ENCODE data around the gene FBXO46.
"Not testable (repeated sequence)": the region's sequence is repeated elsewhere in the genome, so short reads cannot be mapped to it uniquely, and the experiment has no call there.

The FBXO46 gene

GRCh38 chr19:45766296-45766868 lies 35.7 kb upstream of the FBXO46 start:
- DNase-seq: no peak

- no peak for DNase-seq
Measured at GRCh38 chr19:45765702-45766295, 35.1 kb upstream of the FBXO46 start.

GRCh38 chr19:45764945-45765701 lies 34.4 kb upstream of the FBXO46 start:
- no peak for DNase-seq

- DNase-seq: no peak
Measured at GRCh38 chr19:45764475-45764874, 33.8 kb upstream of the FBXO46 start.

- DNase-seq: no peak
Measured at GRCh38 chr19:45763691-45764294, 33.1 kb upstream of the FBXO46 start.

- no peak for DNase-seq
Measured at GRCh38 chr19:45762870-45763631, 32.4 kb upstream of the FBXO46 start.

- DNase-seq: no peak
Measured at GRCh38 chr19:45761714-45762113, 31.0 kb upstream of the FBXO46 start.

GRCh38 chr19:45758921-45759320 lies 28.2 kb upstream of the FBXO46 start:
- no peak for DNase-seq

- DNase-seq: no peak
Measured at GRCh38 chr19:45757695-45758094, 27.0 kb upstream of the FBXO46 start.

- no peak for DNase-seq
Measured at GRCh38 chr19:45754323-45754722, 23.6 kb upstream of the FBXO46 start.

GRCh38 chr19:45753548-45753947 lies 22.9 kb upstream of the FBXO46 start:
- no peak for DNase-seq

GRCh38 chr19:45752639-45753038 lies 21.9 kb upstream of the FBXO46 start:
- no peak for DNase-seq

- not testable (repeated sequence) for DNase-seq
Measured at GRCh38 chr19:45751483-45751882, 20.8 kb upstream of the FBXO46 start.

GRCh38 chr19:45747513-45747912 lies 16.8 kb upstream of the FBXO46 start:
- no peak for DNase-seq

GRCh38 chr19:45746866-45747265 lies 16.2 kb upstream of the FBXO46 start:
- no peak for DNase-seq

- DNase-seq: no peak
Measured at GRCh38 chr19:45745606-45746005, 14.9 kb upstream of the FBXO46 start.

- no peak for DNase-seq
Measured at GRCh38 chr19:45742969-45743368, 12.3 kb upstream of the FBXO46 start.

- no peak for DNase-seq
Measured at GRCh38 chr19:45739498-45740439, 9.1 kb upstream of the FBXO46 start.

GRCh38 chr19:45733160-45733810 lies 2.6 kb upstream of the FBXO46 start, which contains the start of gene MEIOSIN:
TSS of gene MEIOSIN (plus strand) at chr19:45733439. CDS start at chr19:45735377, 1,938 bp downstream.
- DNase-seq: no peak

- DNase-seq: no peak
Measured at GRCh38 chr19:45729800-45730290, 851 bp downstream of the FBXO46 start.

GRCh38 chr19:45728683-45729082 lies 2.0 kb downstream of the FBXO46 start:
- DNase-seq: not testable (repeated sequence)
